Activated B cell treated with CpG ODN at 0.5 μM for 24 hours (primary cell): ENCODE data around the gene DUSP7. TPM values are rescaled to one million over a fixed set of nuclear protein-coding genes. Genes with fewer than 3 reads are reported as not detected.

Source experiments
- ATAC-seq: fragments of 200-7000 bp; cut with Tn5 transposase; one replicate; pipeline ENCODE4 v1.10.0; 2021; ENCODE audit warnings: low read depth, mild to moderate bottlenecking, moderate library complexity
- CTCF ChIA-PET: fragments of 350-600 bp; sonication (Branson Sonifier 250); formaldehyde crosslinking; loops from one replicate; lab custom pipeline; 2021; ENCODE audit warnings: antibody characterized with exemption; lab: Charles Lee
- POLR2A ChIA-PET: fragments of 350-600 bp; sonication (Branson Sonifier 250); formaldehyde crosslinking; loops from one replicate; lab custom pipeline; 2021; ENCODE audit warnings: antibody characterized with exemption; lab: Charles Lee
- DNase-seq: peaks from one replicate; pipeline ENCODE4 v3.0.0; 2022
- H3K27ac Mint-ChIP-seq: one replicate; pipeline ENCODE4 v1.8.0; 2020; ENCODE audit warnings: mixed read lengths
- H3K27me3 Mint-ChIP-seq: one replicate; pipeline ENCODE4 v1.8.0; 2021; ENCODE audit warnings: mixed read lengths
- H3K36me3 Mint-ChIP-seq: one replicate; pipeline ENCODE4 v1.8.0; 2021; ENCODE audit warnings: low read depth, mixed read lengths
- H3K4me1 Mint-ChIP-seq: one replicate; pipeline ENCODE4 v1.8.0; 2021; ENCODE audit warnings: mixed read lengths
- H3K4me3 Mint-ChIP-seq: one replicate; pipeline ENCODE4 v1.8.0; 2020; ENCODE audit warnings: mild to moderate bottlenecking, mixed read lengths
- H3K9me3 Mint-ChIP-seq: one replicate; pipeline ENCODE4 v1.8.0; 2020; ENCODE audit warnings: mixed read lengths
- intact Hi-C: fragments of 100-400 bp; cut with micrococcal nuclease; formaldehyde crosslinking; loops from one replicate; pipeline ENCODE4 v1.15.1; 2024
- total RNA-seq: library from RNA; stranded (reverse); gene quantifications from 2 replicates; pipeline ENCODE4 v1.2.3, GENCODE V29; 2022
- TF ChIP-seq, protein P1 (sequence below): fragments of 200-600 bp; IDR thresholded peaks from one replicate; pipeline ENCODE4 v1.8.0; 2022; ENCODE audit warnings: antibody characterized with exemption, mild to moderate bottlenecking

DUSP7 gene
- total RNA-seq, 1 donor from 2014 or later = 4.3 TPM

DNA sequence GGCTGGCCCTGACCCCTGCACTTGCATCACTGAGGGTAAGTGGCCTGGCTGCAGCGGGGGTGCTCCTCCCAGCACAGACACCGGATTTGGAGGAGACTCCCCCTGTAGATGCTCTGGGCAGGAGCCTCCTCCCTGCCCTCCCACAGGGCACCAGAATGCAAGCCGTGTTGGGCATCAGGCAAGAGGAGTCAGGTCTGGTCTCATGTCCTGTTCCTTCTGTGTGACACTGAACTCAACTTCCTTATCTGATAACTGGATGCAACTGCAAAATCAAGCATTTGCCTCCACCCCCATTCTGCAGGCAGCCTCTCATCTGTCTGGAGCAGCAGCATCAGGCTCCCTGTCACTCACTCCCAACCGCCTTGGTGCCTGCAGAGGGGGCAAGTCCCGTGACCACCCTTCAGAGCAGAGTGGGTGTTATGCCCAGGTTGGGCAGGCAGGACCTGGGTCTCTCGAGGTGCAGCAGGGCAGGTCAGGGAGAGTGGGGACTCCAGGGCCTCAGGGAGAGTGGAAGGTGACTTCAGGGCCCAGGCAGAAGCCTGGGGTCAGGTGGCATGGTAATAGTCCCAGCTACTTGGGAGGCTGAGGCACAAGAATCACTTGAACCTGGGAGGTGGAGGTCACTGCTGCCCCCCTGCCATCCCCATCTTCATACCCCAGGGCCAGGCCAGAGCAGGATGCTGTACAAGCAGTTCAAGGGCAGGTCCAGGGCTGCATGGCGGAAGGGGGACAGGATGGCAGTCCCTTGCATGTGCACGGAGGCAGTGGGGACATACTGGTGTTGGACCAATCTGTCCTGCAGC, 50.2 kb downstream of the DUSP7 start:
- H3K27ac Mint-ChIP-seq = no peak overlapping the region
- intact Hi-C loops = no loop called here

DNA sequence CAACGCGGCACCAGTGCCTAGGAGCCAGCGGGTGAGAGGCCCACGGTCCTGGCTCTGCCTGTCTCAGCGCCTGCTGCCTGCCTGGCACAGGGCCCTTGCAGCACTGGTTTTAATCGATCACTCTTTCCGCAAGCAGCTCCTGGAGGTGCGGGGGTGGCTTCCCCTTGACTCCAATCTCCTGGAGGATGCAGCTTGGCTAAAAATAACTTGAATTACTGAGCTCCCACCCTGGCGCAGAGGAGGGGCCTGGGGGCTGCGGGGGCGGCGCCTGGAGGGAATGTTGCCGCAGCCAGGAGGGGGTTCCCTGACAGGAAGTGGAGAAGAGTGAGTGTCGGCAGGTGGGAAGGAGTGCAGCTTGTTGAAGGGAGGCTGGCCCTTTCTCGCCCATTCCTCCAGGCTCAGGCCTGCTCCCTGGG, 50.8 kb downstream of the DUSP7 start:
- intact Hi-C loops = no loop called here
- no peaks in the 10 kb centered on the region for H3K36me3 Mint-ChIP-seq
- TF ChIP-seq, protein P1, sequence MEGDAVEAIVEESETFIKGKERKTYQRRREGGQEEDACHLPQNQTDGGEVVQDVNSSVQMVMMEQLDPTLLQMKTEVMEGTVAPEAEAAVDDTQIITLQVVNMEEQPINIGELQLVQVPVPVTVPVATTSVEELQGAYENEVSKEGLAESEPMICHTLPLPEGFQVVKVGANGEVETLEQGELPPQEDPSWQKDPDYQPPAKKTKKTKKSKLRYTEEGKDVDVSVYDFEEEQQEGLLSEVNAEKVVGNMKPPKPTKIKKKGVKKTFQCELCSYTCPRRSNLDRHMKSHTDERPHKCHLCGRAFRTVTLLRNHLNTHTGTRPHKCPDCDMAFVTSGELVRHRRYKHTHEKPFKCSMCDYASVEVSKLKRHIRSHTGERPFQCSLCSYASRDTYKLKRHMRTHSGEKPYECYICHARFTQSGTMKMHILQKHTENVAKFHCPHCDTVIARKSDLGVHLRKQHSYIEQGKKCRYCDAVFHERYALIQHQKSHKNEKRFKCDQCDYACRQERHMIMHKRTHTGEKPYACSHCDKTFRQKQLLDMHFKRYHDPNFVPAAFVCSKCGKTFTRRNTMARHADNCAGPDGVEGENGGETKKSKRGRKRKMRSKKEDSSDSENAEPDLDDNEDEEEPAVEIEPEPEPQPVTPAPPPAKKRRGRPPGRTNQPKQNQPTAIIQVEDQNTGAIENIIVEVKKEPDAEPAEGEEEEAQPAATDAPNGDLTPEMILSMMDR = no peak
- no peaks in the 10 kb centered on the region for H3K9me3 Mint-ChIP-seq
- DNase-seq = no peak
- no peak overlapping the region for H3K27ac Mint-ChIP-seq
- H3K4me3 Mint-ChIP-seq = no peak overlapping the region
- H3K27me3 Mint-ChIP-seq = peaks cover 2% of the 10 kb centered on the region
- H3K4me1 Mint-ChIP-seq = peaks cover 5% of the 10 kb centered on the region
- ChIA-PET CTCF (interaction anchor here (5.5 to 6.1 kb wide), 2 partner anchors 51 to 138 kb away, joined by 24 to 78 read pairs; partner anchors contain the start of gene DUSP7), POLR2A (no interaction called here)
- ATAC-seq = no peak

More for the DNA sequence above, 50.2 kb downstream of the DUSP7 start:
- H3K27me3 Mint-ChIP-seq = peaks cover 2% of the 10 kb centered on the region
- no peaks in the 10 kb centered on the region for H3K9me3 Mint-ChIP-seq
- no peak overlapping the region for H3K4me3 Mint-ChIP-seq
- H3K4me1 Mint-ChIP-seq = peaks cover 5% of the 10 kb centered on the region
- ATAC-seq (no peak), DNase-seq (no peak)
- TF ChIP-seq, protein P1 = no peak
- no peaks in the 10 kb centered on the region for H3K36me3 Mint-ChIP-seq
- ChIA-PET POLR2A (no interaction called here), CTCF (interaction anchor here (5.5 kb wide), 1 partner anchor 50 kb away, joined by 24 read pairs; the partner anchor contains the start of gene DUSP7)

DNA sequence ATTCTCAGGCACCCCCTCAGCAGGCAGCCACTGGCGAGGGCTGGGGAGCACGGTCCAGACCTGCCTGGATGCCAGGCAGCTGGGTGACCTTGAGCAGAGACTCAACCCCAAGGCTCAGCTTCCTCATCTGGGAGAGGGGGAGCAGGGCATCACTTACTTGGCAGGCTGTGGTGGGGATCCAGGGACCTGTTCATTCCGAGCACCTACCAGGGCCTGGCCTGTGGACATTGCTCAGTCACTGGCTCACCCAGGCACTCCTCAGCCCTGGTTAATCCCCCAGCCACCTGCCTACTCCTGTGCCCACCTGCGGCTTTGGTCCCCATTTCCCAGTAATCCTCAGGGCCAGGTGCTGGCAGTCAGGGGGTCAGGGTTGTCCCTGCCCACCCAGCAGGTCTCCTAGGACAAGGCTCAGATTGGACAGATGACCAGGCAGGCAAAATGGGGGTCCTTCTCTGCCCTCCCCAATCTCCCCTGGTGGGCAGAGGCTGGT, 51.4 kb downstream of the DUSP7 start:
- intact Hi-C loops = loop anchor here (5.0 kb wide), 2 partner anchors 217 to 272 kb away; partner anchors contain the start of gene WDR82
- no peaks in the 10 kb centered on the region for H3K9me3 Mint-ChIP-seq
- ChIA-PET POLR2A (interaction anchor here (0.6 kb wide), 1 partner anchor 333 kb away, joined by 3 read pairs; no protein-coding TSS in a partner anchor), CTCF (interaction anchor here (4.5 to 6.1 kb wide), 3 partner anchors 52 to 138 kb away, joined by 24 to 78 read pairs (median 38); partner anchors contain the start of gene DUSP7)
- H3K4me3 Mint-ChIP-seq = no peak overlapping the region
- H3K27ac Mint-ChIP-seq = no peak overlapping the region
- H3K4me1 Mint-ChIP-seq = peaks cover 5% of the 10 kb centered on the region
- H3K27me3 Mint-ChIP-seq = peaks cover 2% of the 10 kb centered on the region
- TF ChIP-seq, protein P1 = no peak
- no peaks in the 10 kb centered on the region for H3K36me3 Mint-ChIP-seq
- ATAC-seq (no peak), DNase-seq (no peak)

DNA sequence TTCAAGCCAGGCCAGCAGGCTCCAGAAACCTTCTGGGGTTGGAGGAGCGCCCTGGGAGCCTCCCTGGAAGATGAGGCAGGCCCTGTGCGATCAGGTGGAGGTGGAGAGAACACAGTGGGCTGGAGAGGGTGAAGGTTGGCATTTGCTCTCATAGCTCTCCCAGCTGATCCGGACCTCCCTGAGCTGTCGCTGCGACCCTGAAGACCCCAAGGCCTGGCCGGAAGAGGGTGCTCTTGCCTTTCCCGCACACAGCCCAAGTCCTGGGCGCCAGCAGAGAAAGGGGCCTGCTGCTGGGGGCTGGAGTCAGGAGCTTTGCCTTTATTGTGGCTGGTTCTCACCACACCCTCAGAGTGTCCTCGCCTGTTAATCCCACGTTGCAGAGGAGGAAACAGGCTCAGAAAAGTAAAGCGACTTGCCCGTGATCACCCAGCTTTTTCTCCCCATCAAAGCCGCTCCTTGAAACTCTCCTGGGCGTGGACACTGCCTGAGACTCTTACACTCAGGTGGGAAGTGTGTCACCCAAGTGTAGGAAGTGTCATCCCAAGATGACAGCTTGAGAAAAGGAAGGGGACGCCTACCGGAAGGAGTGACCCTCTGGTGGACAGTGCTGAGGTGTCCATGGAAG, 52.1 kb downstream of the DUSP7 start:
- Mint-ChIP-seq H3K27ac (no peak overlapping the region), H3K4me3 (no peak overlapping the region), H3K27me3 (peaks cover 2% of the 10 kb centered on the region), H3K9me3 (no peaks in the 10 kb centered on the region), H3K36me3 (no peaks in the 10 kb centered on the region), H3K4me1 (peaks cover 5% of the 10 kb centered on the region)
- intact Hi-C loops = loop anchor here (5.0 kb wide), 2 partner anchors 218 to 273 kb away; partner anchors contain the start of gene WDR82
- ChIA-PET POLR2A (interaction anchor here (0.6 kb wide), 1 partner anchor 333 kb away, joined by 3 read pairs; no protein-coding TSS in a partner anchor), CTCF (interaction anchor here (4.5 to 6.1 kb wide), 3 partner anchors 52 to 139 kb away, joined by 24 to 78 read pairs (median 38); partner anchors contain the start of gene DUSP7)
- TF ChIP-seq, protein P1 = no peak
- DNase-seq (no peak), ATAC-seq (no peak)
